IMR-90 (cell line): Measurements from ENCODE around the gene ZNF644.

Experiments used
- BHLHE40 ChIP-seq: fragments of 150-350 bp; IDR thresholded peaks from 2 replicates; pipeline ENCODE4 v1.6.1; 2016; ENCODE audit warnings: mild to moderate bottlenecking, low read depth, low read length
- CHD1 ChIP-seq: IDR thresholded peaks from 2 replicates; pipeline ENCODE4 v1.6.1; 2012; ENCODE audit warnings: low read depth, low read length, improper control_type of control experiment
- CTCF ChIP-seq: conservative IDR thresholded peaks from 2 replicates; pipeline ENCODE4 v1.5.1; 2012; ENCODE audit warnings: mild to moderate bottlenecking, low read depth, low read length, improper control_type of control experiment
- ELK1 ChIP-seq: fragments of 150-350 bp; IDR thresholded peaks from 2 replicates; pipeline ENCODE4 v1.6.1; 2016; ENCODE audit warnings: low read depth, mild to moderate bottlenecking, low read length, moderate library complexity, borderline replicate concordance
- FOS ChIP-seq: fragments of 150-350 bp; IDR thresholded peaks from 2 replicates; pipeline ENCODE4 v1.6.1; 2016; ENCODE audit warnings: low read depth, low read length
- MAFK ChIP-seq: IDR thresholded peaks from 2 replicates; pipeline ENCODE4 v1.6.1; 2012; ENCODE audit warnings: low read depth, low read length, improper control_type of control experiment
- MAZ ChIP-seq: IDR thresholded peaks from 2 replicates; pipeline ENCODE4 v1.6.1; 2012; ENCODE audit warnings: low read depth, mild to moderate bottlenecking, low read length, improper control_type of control experiment, moderate library complexity, borderline replicate concordance
- POLR2A ChIP-seq: IDR thresholded peaks from 2 replicates; pipeline ENCODE4 v1.6.1; 2012; ENCODE audit warnings: mild to moderate bottlenecking, low read depth, low read length
- RAD21 ChIP-seq: IDR thresholded peaks from 2 replicates; pipeline ENCODE4 v1.6.1; 2012; ENCODE audit warnings: low read length, improper control_type of control experiment
- RFX5 ChIP-seq: IDR thresholded peaks from 2 replicates; pipeline ENCODE4 v1.8.0; 2012; ENCODE audit warnings: low read depth, mild to moderate bottlenecking, low read length, moderate library complexity
- USF2 ChIP-seq: fragments of 150-350 bp; IDR thresholded peaks from 2 replicates; pipeline ENCODE4 v1.6.1; 2017; ENCODE audit warnings: mild to moderate bottlenecking, antibody characterized with exemption, low read length, low read depth

GRCh38 chr1:91038582-91038981 lies 16.7 kb upstream of the ZNF644 start:
- no peak for TF ChIP-seq CTCF
- no peak for TF ChIP-seq POLR2A
- no peak for TF ChIP-seq CHD1
- no peak for TF ChIP-seq BHLHE40
- TF ChIP-seq RFX5 = no peak
- no peak for TF ChIP-seq RAD21
- TF ChIP-seq ELK1 = no peak
- no peak for TF ChIP-seq MAZ
- no peak for TF ChIP-seq USF2
- TF ChIP-seq MAFK = no peak
- no peak for TF ChIP-seq FOS
